Astrocyte (in vitro differentiated cells and primary cell): ENCODE measurements around the gene THAP5.

ENCODE experiments used
- CTCF ChIP-seq: IDR thresholded peaks from 2 replicates; pipeline ENCODE4 v1.5.1; 2011; ENCODE audit warnings: low read depth, mild to moderate bottlenecking, inconsistent platforms, low read length, moderate library complexity; ENCODE audit not compliant: insufficient read depth
- EZH2 ChIP-seq: IDR thresholded peaks from 2 replicates; pipeline ENCODE4 v1.6.1; 2012; ENCODE audit warnings: mild to moderate bottlenecking, low read length, inconsistent platforms; ENCODE audit not compliant: insufficient read depth

GRCh38 chr7:108529341-108529740 lies 40.2 kb downstream of the THAP5 start:
- TF ChIP-seq CTCF (no peak), EZH2 (no peak)
